GM18507 (cell line): ENCODE results near the gene NDUFB6.
"Not testable (repeated sequence)": the region's sequence is repeated elsewhere in the genome, so short reads cannot be mapped to it uniquely, and the experiment has no call there.

ENCODE experiments used
- DNase-seq: peaks from one replicate; pipeline ENCODE4 v3.0.0; 2011; ENCODE audit warnings: low read depth; ENCODE audit not compliant: insufficient read length; ENCODE audit errors: extremely low spot score
- FAIRE-seq: peaks from 2 replicates; lab custom pipeline; 2011; peaks lifted over from hg19 to GRCh38; lab: Jason Lieb, UNC

The NDUFB6 gene

DNA sequence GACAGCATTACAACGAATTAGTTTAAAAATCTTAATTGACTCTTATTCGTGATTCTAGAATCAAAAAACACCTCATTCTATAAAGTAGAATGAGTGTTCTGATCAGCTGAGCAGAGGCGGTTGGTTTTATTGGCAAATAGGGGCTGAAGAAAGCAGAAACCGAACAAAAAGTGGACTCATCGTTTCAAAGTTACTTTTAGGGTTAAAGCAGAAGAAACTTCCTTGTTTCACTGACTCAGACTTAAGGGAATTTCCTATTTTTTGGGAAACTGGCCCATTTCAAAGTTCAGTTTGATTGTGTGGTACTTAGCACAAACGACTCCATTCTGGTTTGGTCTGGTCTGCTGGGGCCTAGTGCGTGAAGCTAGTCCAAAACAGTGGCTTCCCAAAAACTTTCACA is 862 bp upstream of the NDUFB6 start:
- DNase-seq = no peak
- FAIRE-seq = no peak

DNA sequence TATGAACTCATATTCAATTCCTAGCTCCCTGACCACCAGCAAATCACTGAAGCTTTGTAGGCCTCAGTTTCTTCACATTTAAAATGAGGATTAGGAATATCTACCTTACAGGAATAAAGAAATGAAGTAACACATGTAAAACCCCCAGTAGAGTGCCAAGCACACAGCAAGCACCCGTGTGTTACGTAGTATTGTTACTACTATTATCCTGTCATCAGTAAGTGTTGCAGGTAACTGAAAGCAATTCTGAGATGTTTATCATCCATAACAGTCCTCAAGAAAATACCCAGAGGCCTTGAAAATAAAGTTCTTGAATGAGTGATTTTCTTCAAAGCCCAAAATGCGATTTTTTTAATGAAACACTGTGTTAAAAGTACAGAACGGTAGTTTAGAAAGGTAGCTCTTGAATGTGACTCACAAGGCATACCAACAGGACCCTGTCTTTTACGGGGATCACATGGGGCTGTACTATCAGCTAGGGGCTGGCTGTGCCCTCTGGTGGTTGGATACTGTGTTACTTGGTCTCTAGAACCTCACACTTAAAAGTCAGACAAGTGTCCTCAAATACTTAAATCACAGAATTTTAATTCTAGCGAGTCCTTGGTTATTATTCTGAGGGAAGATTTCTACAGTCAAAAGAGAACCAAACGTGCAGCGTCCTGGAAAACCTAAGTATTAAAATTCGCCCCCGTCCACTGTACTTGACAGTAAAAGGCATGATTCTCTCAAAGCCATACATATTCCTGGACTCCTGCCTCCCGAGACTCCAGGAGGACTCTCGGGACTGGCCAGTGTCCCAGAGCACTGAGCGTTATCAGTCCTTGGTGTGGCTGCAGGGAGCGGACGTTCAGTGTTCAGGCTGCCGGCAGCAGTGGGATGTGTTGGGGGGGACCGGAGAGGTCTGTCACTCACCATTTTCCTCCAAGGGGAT is 725 bp downstream of the NDUFB6 start:
- FAIRE-seq (peak; percentile 95), DNase-seq (peak; percentile 35)

GRCh38 chr9:32570262-32570661 is 2.7 kb downstream of the NDUFB6 start:
- DNase-seq (no peak), FAIRE-seq (no peak)

DNA sequence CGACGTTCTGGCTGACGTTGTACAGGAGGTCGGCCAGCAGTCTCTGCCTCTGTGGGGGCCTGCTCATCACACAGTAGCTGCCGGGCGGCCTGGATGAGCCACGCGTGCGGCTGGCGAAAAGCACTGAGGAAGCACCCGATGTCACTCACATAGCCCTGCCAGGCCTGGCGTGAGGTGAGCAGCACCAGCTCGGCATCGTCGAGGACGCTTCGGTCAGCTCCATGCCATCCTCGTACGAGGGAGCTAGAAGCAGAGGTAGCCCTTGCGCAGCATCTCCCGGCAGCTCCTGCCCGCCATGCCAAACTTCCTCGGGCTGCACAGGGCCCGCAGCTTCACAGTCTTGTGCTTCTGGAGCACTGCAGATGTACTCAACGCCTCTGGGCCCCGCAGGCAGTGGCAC is 6.2 kb downstream of the NDUFB6 start:
- FAIRE-seq (no peak), DNase-seq (no peak)

GRCh38 chr9:32565967-32566366 is 7.0 kb downstream of the NDUFB6 start:
- no peak for DNase-seq
- no peak for FAIRE-seq

GRCh38 chr9:32558408-32558934 is 14.5 kb downstream of the NDUFB6 start:
- DNase-seq (no peak), FAIRE-seq (peak; percentile 48)

DNA sequence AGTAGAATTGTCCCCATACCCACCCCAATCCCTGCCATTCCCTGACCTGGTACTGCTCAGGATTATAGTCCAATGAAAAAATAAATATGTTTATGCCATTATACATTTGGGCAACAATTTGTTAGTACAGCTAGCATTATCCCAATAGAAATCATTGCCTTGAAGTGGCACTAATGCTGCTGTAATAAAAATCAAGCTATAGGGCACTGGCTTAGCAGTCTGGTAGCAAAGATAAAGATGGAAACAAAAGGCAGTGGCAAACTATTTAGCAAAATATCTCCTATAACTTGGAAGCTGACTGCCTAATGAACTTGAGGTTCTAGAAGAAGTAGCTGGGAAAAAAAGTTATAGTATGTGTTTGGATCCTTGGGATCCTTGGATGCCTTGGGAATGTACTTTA is 18.4 kb downstream of the NDUFB6 start:
- DNase-seq (no peak), FAIRE-seq (no peak)

DNA sequence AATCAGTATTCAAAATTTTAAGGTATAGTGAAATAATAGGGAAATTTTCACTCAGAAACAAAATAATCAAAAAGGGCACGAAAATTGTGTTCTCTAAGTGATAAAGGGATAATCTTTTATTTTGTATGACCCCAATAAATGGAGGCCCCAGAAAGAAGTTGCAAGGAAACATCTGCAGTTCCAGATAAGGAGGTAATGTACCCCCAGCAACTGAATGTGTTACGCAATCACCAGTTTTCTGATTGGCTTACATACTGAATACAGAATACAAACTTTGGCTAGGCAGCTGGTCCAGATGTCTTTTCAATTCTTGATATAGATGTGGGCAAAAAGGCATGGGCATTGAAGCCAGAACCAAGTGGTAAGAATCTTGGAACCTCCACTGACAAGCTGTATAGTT is 18.9 kb downstream of the NDUFB6 start:
- DNase-seq (no peak), FAIRE-seq (no peak)

DNA sequence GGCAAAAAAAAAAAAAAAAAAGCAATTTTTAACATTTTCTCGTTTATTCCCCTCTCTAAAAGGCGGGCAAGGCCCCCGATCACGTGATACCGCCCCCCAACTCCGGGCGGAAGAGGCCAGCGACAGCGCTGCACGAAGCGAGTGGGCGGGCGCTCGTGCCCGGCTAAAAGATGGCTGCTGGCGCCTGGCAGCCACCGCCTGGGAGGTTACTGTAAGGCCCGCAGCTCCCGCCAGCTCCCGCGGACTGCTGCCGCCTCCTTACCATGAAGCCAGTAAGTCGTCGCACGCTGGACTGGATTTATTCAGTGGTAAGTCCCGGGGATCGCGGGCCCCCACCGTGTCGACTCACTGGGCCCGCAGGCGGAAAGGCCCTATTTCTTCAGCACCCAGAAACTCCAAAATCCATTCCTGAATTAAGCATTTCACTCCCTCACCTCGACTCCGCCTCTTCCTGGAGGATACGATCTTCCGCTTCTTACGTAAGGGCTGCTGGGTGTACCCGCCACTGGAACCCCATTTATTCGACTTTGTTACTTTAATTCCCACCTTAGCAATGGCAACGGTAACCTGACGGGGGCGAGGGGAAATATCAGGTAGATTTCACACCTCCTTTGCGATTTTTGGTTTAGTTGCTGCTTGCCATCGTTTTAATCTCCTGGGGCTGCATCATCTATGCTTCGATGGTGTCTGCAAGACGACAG is 20.6 kb downstream of the NDUFB6 start, which contains the start of the genes SMIM27 and TOPORS:
TSS of gene SMIM27 (plus strand) at position 156 of the 701 bp plus-strand sequence. CDS start at position 264, 108 bp downstream.
TSS of gene TOPORS (minus strand) at position 415 of the 701 bp plus-strand sequence. CDS start at position 265, 150 bp downstream.
- peak; percentile 79 for FAIRE-seq

DNA sequence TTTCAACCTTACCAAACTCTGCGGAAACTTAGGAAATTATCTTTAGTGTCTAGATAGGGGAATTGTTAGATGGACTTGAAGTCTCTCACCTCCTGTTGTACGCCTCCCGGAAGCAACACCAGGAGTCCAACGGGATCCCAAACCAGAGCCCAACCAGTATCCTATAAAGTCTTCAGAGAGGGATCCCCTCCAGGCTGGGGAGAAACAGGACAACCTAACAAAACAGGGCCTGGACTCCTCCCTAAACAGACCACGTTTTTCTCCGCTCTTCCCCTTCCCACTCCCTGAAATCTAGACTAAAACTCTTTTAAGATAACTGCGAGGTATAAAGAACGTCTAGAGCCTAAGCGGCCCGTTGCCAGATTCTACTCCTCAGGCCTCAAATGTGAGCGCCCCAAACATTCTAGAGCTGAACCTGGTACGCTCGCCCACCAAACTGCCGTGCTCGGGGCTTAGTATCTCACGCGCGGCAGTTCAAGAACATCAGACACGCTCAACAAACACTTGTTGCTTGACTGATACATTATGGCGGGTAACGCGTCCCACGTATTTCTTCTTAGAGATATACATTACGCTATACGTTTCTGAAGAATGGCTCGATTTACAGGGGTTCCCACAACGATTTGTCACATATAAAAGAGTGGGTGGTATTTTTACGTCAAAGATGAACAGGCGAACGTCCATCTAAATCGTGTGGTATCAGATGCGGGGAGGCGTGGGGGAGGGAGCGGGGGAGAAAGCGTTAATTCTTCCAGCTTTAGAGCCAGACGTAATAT is 21.5 kb downstream of the NDUFB6 start:
- no peak for DNase-seq
- peak; percentile 9 for FAIRE-seq

More for the DNA sequence above, 20.6 kb downstream of the NDUFB6 start, which contains the start of the genes SMIM27 and TOPORS:
- DNase-seq = peak; percentile 78

DNA sequence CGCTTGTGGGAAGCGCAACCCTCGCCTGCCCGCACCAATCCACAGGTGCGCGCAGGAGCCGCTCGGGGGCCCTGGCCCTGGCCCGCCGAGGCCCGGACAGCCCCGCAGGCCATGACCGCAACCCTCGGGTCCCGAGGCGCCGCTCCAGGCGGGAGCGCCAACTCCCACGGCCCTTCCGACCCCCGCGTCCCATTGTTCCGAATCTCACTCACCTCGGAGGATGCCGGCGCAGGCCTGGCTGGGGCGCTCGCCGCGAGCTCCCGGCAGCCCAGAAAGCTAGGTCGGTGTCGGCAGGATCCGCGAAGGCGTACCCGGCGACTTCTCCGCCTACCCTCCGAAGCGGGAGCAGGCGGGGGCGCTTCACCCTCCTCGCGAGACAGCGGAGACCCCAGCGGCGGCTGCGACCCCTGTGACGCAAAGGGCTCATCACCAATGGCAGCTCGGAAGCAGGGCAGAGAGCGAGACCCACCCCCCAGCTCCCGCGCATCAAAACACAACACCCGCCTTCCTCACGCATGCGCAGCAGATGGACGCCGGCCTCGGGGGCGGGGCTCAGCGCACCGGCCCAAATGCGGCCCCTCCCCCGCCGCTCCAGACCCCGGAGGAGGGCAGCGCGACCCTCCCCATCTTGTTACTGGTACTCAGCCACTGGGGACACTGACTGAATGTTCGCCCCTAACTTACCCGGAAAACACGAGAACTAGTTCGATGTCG is 22.2 kb downstream of the NDUFB6 start:
- FAIRE-seq (peak; percentile 86), DNase-seq (peak; percentile 96)

DNA sequence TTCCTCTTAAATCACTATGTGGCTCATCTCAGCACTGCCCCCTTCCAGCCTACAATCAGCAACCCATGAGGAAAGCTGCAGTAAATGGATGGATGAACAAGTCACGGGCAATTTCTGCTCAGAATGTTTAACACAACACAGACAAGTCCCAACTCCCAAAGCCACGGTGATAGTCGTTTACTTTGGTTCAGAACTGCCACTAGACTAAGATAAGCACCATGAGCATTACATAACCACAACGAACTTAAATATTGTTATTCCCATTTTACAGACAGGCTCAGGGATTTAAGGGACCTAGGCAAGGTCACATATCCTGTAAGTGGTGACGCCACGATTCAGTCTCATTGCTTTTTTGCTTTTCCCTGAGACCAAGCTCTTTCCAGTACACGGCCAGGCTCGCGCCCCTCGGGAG is 22.8 kb downstream of the NDUFB6 start:
- DNase-seq = no peak
- peak; percentile 51 for FAIRE-seq

GRCh38 chr9:32548213-32548612 is 24.7 kb downstream of the NDUFB6 start:
- FAIRE-seq, DNase-seq: not testable (repeated sequence)

DNA sequence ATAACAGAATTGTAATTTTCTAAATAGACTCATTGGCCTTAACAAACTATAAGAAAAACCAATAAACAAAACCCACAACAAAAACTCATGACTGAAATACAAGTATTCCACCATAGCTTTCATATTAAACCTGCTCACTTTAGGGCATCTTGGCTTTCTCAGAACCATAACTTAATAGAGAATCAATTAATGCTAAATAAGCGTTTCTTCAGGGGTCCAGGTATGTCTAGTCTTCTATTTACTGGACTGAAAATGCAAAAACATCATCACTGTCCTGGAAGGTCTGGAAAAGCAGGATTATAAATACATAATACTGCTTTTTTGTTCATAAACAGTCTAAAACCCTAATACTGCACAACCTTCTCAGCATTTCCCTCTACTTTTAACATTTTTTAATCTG is 27.1 kb downstream of the NDUFB6 start:
- DNase-seq (no peak), FAIRE-seq (no peak)

DNA sequence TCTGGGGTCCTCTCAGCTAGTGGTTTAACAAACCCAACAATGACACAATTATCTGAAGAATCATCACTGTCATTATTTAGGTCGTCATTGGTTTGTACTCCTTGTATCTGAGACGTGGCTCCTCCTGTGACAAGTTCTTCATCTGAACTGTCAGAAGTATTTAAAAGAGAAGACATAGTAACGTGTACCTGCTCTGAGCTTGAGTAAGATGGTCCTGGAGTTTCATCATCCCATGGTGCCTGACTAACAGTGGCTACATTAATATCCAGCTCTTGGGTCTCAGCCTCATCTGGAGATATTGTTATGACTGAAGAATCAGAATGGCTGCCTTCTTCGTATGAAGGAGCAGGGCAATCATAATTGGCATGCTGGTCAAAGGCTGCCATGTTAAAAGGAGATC is 29.9 kb downstream of the NDUFB6 start:
- DNase-seq (no peak), FAIRE-seq (no peak)

GRCh38 chr9:32533816-32534215 is 39.1 kb downstream of the NDUFB6 start:
- FAIRE-seq (no peak), DNase-seq (no peak)

DNA sequence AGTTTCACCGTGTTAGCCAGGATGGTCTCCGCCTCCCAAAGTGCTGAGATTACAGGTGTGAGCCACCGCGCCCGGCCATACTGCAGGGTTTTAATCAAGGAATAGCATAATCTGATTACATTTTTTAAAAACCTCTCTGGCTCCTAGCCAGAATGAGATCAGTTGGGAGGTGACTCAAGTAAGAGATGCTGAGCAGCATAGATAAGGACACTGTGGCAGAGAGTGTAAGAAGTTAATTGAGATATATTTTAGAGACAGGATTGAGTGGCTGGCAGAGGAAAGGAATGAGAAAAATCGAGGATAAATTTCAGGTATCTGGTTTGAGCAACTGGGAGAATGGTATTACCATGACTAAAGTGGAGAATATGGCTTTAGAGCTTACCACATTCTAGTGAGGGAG is 39.6 kb downstream of the NDUFB6 start:
- FAIRE-seq (no peak), DNase-seq (no peak)

DNA sequence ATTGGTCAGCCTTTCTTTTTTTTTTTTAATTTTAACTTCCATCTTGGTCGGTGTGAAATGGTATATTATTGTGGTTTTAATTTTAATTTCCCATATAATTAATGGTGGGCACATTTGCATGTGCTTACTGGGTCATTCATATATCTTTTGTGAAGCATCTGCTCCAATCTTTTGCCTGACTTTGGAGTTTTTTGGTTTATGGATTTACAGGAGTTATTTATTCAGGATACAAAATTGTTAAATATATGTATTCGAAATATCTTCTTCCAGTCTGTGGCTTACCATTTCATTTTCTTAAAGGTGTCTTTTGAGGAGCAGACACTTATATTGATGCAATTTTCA is 46.3 kb downstream of the NDUFB6 start:
- DNase-seq (no peak), FAIRE-seq (peak; percentile 12)
